Astrocyte of the hippocampus (primary cell): Measurements from ENCODE around the gene CITED4.

Experiments
- DNase-seq: peaks from one replicate; pipeline ENCODE4 v3.0.0; 2011; ENCODE audit warnings: low read depth, low spot score

Gene CITED4

GRCh38 chr1:40834968-40835545, 27.1 kb downstream of the CITED4 start:
- DNase-seq: no peak

GRCh38 chr1:40833979-40834378, 28.2 kb downstream of the CITED4 start:
- no peak for DNase-seq

- no peak for DNase-seq
Observed at GRCh38 chr1:40831001-40831732, 31.0 kb downstream of the CITED4 start.

GRCh38 chr1:40830419-40830943, 31.7 kb downstream of the CITED4 start:
- no peak for DNase-seq

GRCh38 chr1:40829631-40830245, 32.4 kb downstream of the CITED4 start:
- DNase-seq: no peak

- peak; percentile 26 for DNase-seq
Observed at GRCh38 chr1:40825996-40826395, 36.2 kb downstream of the CITED4 start.

- DNase-seq: peak; percentile 40
Observed at GRCh38 chr1:40825435-40825788, 36.8 kb downstream of the CITED4 start.

- peak; percentile 83 for DNase-seq
Observed at GRCh38 chr1:40824591-40825434, 37.4 kb downstream of the CITED4 start.

GRCh38 chr1:40823983-40824382, 38.2 kb downstream of the CITED4 start:
- no peak for DNase-seq

GRCh38 chr1:40823345-40823744, 38.8 kb downstream of the CITED4 start:
- no peak for DNase-seq

GRCh38 chr1:40822890-40823289, 39.3 kb downstream of the CITED4 start:
- no peak for DNase-seq

GRCh38 chr1:40820911-40821693, 41.1 kb downstream of the CITED4 start:
- no peak for DNase-seq

GRCh38 chr1:40820251-40820797, 41.8 kb downstream of the CITED4 start:
- no peak for DNase-seq

- DNase-seq: no peak
Observed at GRCh38 chr1:40819101-40819500, 43.1 kb downstream of the CITED4 start.

GRCh38 chr1:40818264-40818961, 43.8 kb downstream of the CITED4 start:
- peak; percentile 61 for DNase-seq

GRCh38 chr1:40817791-40818263, 44.3 kb downstream of the CITED4 start:
- no peak for DNase-seq

- no peak for DNase-seq
Observed at GRCh38 chr1:40815420-40815819, 46.7 kb downstream of the CITED4 start.
